Epithelial cell of esophagus (primary cell): ENCODE results near the gene DEPDC5.

Experiments used
- DNase-seq: peaks from one replicate; pipeline ENCODE4 v3.0.0; 2010; ENCODE audit warnings: low read depth
- H3K4me3 ChIP-seq: 2 replicates; pipeline ENCODE4 v1.5.1; 2011; ENCODE audit warnings: mild to moderate bottlenecking, low read length, control low read depth
- TF ChIP-seq, protein P1 (sequence below): IDR thresholded peaks from 2 replicates; pipeline ENCODE4 v1.5.1; 2011; ENCODE audit warnings: low read depth, mild to moderate bottlenecking, low read length, control low read depth, inconsistent platforms; ENCODE audit not compliant: insufficient read depth; ENCODE audit errors: missing control alignments

The DEPDC5 gene

DNA sequence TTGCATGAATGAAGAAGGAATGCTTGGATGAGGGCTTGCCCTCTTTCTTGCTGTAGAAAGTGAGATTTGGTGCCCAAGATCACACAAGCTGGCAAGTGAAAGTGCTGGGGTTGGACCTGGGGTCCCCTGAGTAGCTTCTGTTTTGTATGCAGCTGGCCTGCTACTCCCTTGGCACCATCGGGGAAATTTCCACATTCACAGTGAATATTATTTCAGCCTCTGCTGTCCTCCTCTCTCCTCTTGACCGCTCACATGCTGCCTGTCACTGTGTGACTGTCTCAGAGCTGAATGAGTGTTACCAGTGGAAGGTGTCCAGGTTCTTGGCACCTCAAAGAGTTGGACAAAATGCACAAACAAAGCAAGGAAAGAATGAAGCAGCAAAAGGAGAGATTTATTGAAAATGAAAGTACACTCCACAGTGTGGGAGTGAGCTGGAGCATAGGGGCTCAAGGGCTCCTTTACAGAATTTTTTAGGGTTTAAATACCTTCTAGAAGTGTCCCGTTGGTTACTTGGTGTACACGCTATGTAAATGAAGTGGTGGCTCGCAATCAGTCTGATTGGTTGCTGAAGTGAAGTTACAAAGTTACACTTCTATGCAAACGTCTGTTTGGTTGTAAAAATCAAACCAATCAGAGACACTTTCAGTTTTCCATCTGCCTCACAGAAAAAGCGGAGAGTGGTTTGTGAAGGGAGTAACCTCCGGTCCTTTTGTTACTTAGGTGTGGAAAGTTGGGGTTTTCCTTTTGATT, 87.4 kb downstream of the DEPDC5 start:
- no peak overlapping the region for H3K4me3 ChIP-seq
- TF ChIP-seq, protein P1, sequence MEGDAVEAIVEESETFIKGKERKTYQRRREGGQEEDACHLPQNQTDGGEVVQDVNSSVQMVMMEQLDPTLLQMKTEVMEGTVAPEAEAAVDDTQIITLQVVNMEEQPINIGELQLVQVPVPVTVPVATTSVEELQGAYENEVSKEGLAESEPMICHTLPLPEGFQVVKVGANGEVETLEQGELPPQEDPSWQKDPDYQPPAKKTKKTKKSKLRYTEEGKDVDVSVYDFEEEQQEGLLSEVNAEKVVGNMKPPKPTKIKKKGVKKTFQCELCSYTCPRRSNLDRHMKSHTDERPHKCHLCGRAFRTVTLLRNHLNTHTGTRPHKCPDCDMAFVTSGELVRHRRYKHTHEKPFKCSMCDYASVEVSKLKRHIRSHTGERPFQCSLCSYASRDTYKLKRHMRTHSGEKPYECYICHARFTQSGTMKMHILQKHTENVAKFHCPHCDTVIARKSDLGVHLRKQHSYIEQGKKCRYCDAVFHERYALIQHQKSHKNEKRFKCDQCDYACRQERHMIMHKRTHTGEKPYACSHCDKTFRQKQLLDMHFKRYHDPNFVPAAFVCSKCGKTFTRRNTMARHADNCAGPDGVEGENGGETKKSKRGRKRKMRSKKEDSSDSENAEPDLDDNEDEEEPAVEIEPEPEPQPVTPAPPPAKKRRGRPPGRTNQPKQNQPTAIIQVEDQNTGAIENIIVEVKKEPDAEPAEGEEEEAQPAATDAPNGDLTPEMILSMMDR = no peak

DNA sequence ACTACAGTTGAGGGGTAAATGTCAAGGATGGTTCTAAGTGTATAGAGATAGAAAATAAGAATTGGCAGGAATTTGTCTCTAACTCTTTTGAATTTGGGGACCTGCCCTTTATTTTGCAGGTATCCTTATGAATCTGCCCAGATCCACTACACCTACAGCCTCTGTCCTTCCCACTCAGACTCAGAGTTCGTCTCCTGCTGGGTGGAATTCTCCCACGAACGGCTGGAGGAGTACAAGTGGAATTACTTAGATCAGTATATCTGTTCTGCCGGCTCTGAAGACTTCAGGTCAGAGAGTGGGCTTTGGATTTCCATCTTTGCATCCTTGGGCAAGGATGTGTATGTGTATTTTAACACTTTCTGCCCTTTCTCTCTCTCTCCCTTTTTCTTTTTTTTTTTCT, 89.7 kb downstream of the DEPDC5 start:
- TF ChIP-seq, protein P1 = no peak

More for the DNA sequence above, 87.4 kb downstream of the DEPDC5 start:
- no peak for DNase-seq

DNA sequence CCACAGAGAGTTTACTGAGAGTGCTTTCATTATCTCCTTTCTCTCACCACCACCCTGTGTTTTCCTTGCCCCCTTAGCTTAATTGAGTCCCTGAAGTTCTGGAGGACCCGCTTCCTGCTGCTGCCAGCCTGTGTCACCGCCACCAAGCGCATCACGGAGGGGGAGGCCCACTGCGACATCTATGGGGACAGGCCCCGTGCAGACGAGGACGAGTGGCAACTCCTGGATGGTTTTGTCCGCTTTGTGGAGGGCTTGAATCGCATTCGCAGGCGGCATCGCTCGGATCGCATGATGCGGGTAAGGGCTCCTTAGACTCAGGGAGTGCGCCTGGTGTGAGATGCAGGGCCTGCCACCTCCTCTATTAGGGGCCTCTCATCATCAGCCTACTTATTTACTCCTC, 91.1 kb downstream of the DEPDC5 start:
- no peak for DNase-seq
- TF ChIP-seq, protein P1 = no peak
- H3K4me3 ChIP-seq = no peak overlapping the region

More for the DNA sequence above, 89.7 kb downstream of the DEPDC5 start:
- no peak for DNase-seq
- H3K4me3 ChIP-seq = no peak overlapping the region

DNA sequence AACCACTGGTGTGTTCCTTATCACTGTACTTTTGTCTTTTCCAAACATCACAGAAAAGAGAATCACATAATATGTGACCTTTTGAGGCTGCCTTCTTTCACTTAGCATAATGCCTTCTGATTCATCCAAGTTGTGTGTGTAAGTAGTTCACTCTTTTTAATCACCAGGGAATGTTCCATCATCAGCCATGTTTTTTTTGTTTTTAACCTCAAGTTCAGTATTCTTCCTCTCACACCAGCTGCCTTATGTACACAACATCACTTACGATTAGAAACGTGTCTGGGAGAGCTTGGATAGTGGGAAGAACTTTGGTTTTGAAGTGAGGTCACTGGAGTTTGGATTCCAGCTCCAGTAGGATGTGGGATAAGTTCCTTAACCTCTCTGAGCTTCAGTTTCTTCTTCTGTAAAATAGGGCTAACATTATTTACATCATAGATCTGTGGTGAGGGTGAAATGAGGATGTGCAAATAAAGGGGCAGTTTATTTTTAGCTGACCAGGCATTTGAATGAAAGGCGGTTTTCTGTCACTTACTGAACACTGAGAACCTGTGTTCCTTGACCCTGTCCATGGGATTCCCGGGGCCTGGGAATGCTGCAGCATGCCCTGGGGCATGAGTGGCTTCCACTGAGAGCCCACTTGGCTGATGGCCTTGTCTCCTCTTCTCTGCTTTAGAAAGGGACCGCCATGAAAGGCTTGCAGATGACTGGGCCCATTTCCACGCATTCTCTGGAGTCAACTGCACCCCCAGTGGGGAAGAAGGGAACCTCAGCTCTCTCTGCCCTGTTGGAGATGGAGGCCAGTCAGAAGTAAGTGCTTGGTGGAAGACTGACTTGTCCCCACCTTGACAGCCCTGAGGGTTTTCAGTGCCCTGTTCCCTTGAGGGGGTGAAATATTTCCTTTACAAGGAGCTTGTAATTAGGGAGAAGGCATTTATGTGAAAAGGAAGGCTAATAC, 92.6 kb downstream of the DEPDC5 start:
- TF ChIP-seq, protein P1 = peak; percentile 44
- DNase-seq = no peak
- no peak overlapping the region for H3K4me3 ChIP-seq

DNA sequence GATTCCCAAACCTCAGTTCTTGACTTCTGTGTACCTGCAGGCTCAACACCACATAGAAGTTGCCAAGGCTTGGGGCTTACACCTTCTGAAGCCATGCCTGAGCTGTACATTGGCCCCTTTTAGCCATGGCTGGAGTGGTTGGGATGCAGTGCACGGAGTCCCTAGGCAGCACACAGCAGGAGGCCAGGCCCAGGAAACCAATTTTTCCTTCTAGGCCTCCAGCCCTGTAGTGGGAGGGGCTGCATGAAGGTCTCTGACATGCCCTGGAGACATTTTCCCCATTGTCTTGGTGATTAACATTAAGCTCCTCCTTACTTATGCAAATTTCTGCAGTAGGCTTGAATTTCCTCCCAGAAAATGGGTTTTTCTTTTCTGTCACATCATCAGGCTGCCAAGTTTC, 94.6 kb downstream of the DEPDC5 start:
- H3K4me3 ChIP-seq = no peak overlapping the region
- TF ChIP-seq, protein P1 = no peak
- DNase-seq = no peak

DNA sequence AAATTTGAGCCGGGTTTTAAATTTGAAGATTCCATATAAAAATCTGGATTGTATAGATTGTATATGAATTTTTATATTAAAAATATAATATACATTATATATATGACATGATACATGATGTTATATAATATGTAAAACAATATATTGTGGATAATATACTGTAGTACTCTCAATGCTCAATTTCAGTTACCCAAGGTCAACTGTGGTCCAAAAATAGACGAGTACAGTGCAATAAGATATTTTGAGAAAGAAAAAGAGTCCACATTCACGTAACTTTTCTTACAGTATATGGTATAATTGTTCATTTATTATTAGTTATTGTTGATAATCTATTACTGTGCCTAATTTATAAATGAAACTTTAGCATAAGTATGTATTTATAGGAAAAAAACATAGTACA, 96.3 kb downstream of the DEPDC5 start:
- TF ChIP-seq, protein P1 = no peak
- H3K4me3 ChIP-seq = no peak overlapping the region
- no peak for DNase-seq
